HepG2 (cell line): ENCODE measurements around the gene INSRR. TPM values are rescaled to one million over a fixed set of nuclear protein-coding genes. Genes with fewer than 3 reads are reported as not detected.

Source experiments
- ATAC-seq: fragments of 200-7000 bp; cut with Tn5 transposase; 3 replicates; pipeline ENCODE4 v1.9.1; 2020; ENCODE audit warnings: mild to moderate bottlenecking, moderate library complexity
- BruUV-seq: library from RNA; stranded (reverse); fragments of 400-500 nt; replicated peaks from 2 replicates; lab custom pipeline; 2021; lab: Mats Ljungman, UMichigan
- CTCF ChIA-PET: fragments of 300-600 bp; formaldehyde crosslinking; extraction: SDS; loops from one replicate; lab custom pipeline; 2021; ENCODE audit warnings: low total read pairs, inconsistent platforms, low intra/inter-chr PET ratio; lab: Yijun Ruan, JAX
- POLR2A ChIA-PET: fragments of 350-600 bp; sonication (Branson Sonifier 250); formaldehyde crosslinking; loops from one replicate; lab custom pipeline; 2020; ENCODE audit warnings: antibody characterized with exemption, inconsistent platforms; lab: Yijun Ruan, JAX
- DNase-seq: peaks from one replicate; pipeline ENCODE4 v3.0.0-alpha.2; 2015; ENCODE audit warnings: low spot score
- FAIRE-seq: peaks from 3 replicates; lab custom pipeline; 2011; peaks lifted over from hg19 to GRCh38; lab: Jason Lieb, UNC
- H2AFZ ChIP-seq: one replicate; pipeline ENCODE4 v1.6.1; 2011; ENCODE audit warnings: low read length, inconsistent platforms
- H3K27ac ChIP-seq: fragments of 300-600 bp; 3 replicates; pipeline ENCODE4 v1.8.0; 2011; ENCODE audit warnings: mixed run types, mild to moderate bottlenecking, mixed read lengths, low read length, inconsistent platforms; ENCODE audit not compliant: insufficient read depth; ENCODE audit errors: extremely low read length
- H3K27me3 ChIP-seq, 2 experiments: fragments of 200-600 bp in 1 of 2; 2 replicates in 1 of 2; 3 replicates in 1 of 2; pipeline versions ENCODE4 v1.6.0 to v1.8.0; 2011; ENCODE audit warnings: low read length in 2 of 2, mild to moderate bottlenecking in 2 of 2, moderate library complexity in 2 of 2, inconsistent platforms in 1 of 2; ENCODE audit not compliant: insufficient read depth in 2 of 2, control insufficient read depth in 1 of 2
- H3K36me3 ChIP-seq, 2 experiments: fragments of 200-600 bp in 1 of 2; replicated peaks in 1 of 2; 2 replicates in 1 of 2; 3 replicates in 1 of 2; pipeline versions ENCODE4 v1.5.1 to v1.8.0; 2011; ENCODE audit warnings: low read length in 2 of 2, inconsistent platforms in 1 of 2; ENCODE audit not compliant: insufficient read depth in 2 of 2, control insufficient read depth in 1 of 2
- H3K4me1 ChIP-seq: 2 replicates; pipeline ENCODE4 v1.5.1; 2012; ENCODE audit warnings: low read length, inconsistent platforms; ENCODE audit not compliant: insufficient read depth
- H3K4me2 ChIP-seq: 2 replicates; pipeline ENCODE4 v1.6.0; 2011; ENCODE audit warnings: low read depth, low read length, inconsistent platforms
- H3K4me3 ChIP-seq, 3 experiments: fragments of 200-600 bp in 1 of 3; sonication (generic), shearing (Covaris generic) in 1 of 3; replicated peaks in 1 of 3; 2 replicates each; pipeline ENCODE4 v1.5.1; 2011 to 2016; ENCODE audit warnings: low read length in 3 of 3, inconsistent platforms in 2 of 3, low read depth in 2 of 3, mild to moderate bottlenecking in 2 of 3, control low read depth in 1 of 3, mixed read lengths in 1 of 3; ENCODE audit not compliant: insufficient read depth in 1 of 3
- H3K79me2 ChIP-seq: one replicate; pipeline ENCODE4 v1.6.1; 2011; ENCODE audit warnings: low read length, inconsistent platforms; ENCODE audit not compliant: insufficient read depth
- H3K9ac ChIP-seq: 2 replicates; pipeline ENCODE4 v1.6.0; 2011; ENCODE audit warnings: mild to moderate bottlenecking, low read depth, low read length, inconsistent platforms; ENCODE audit not compliant: insufficient read depth
- H3K9me3 ChIP-seq: 2 replicates; pipeline ENCODE4 v1.5.1; 2012; ENCODE audit warnings: mild to moderate bottlenecking, low read length
- H4K20me1 ChIP-seq: 2 replicates; pipeline ENCODE4 v1.6.0; 2011; ENCODE audit warnings: inconsistent platforms, mild to moderate bottlenecking, low read length, moderate library complexity; ENCODE audit not compliant: insufficient read depth
- GZF1 ChIP-seq: sonication (generic); formaldehyde crosslinking; IDR thresholded peaks from 2 replicates; pipeline ENCODE4 v1.5.1; 2020; ENCODE audit warnings: mild to moderate bottlenecking, missing genetic modification reagents
- KDM2A ChIP-seq: sonication (generic); formaldehyde crosslinking; IDR thresholded peaks from 2 replicates; pipeline ENCODE4 v1.4.0; 2020; ENCODE audit warnings: low read depth, missing genetic modification reagents, borderline replicate concordance
- PAWR ChIP-seq: sonication (generic); formaldehyde crosslinking; IDR thresholded peaks from 2 replicates; pipeline ENCODE4 v1.4.0; 2020; ENCODE audit warnings: missing genetic modification reagents, mild to moderate bottlenecking, borderline replicate concordance
- PRMT3 ChIP-seq: sonication (generic); formaldehyde crosslinking; IDR thresholded peaks from 2 replicates; pipeline ENCODE4 v1.8.1; 2022; ENCODE audit warnings: low read depth, mild to moderate bottlenecking, moderate library complexity, missing genetic modification reagents, borderline replicate concordance
- PRPF4 ChIP-seq: fragments of 200-400 bp; formaldehyde crosslinking; IDR thresholded peaks from 2 replicates; pipeline ENCODE4 v1.6.1; 2016; ENCODE audit warnings: low read length, low read depth; ENCODE audit not compliant: poor library complexity, severe bottlenecking
- SMAD9 ChIP-seq: sonication (generic); formaldehyde crosslinking; IDR thresholded peaks from 2 replicates; pipeline ENCODE4 v1.5.1; 2020; ENCODE audit warnings: mild to moderate bottlenecking, missing genetic modification reagents
- SNAI1 ChIP-seq: sonication (generic); formaldehyde crosslinking; IDR thresholded peaks from 2 replicates; pipeline ENCODE4 v1.5.0; 2020; ENCODE audit warnings: mild to moderate bottlenecking, missing genetic modification reagents, borderline replicate concordance
- SUZ12 ChIP-seq: fragments of 150-350 bp; IDR thresholded peaks from 2 replicates; pipeline ENCODE4 v1.6.1; 2014; ENCODE audit warnings: low read depth, low read length
- ZBTB21 ChIP-seq: sonication (generic); formaldehyde crosslinking; IDR thresholded peaks from 2 replicates; pipeline ENCODE4 v1.4.0; 2020; ENCODE audit warnings: missing genetic modification reagents
- ZNF253 ChIP-seq: sonication (generic); formaldehyde crosslinking; IDR thresholded peaks from 2 replicates; pipeline ENCODE4 v1.8.0; 2022; ENCODE audit warnings: mild to moderate bottlenecking, missing genetic modification reagents, borderline replicate concordance
- ZNF430 ChIP-seq: sonication (generic); formaldehyde crosslinking; IDR thresholded peaks from 2 replicates; pipeline ENCODE4 v1.9.0; 2021; ENCODE audit warnings: mild to moderate bottlenecking, missing genetic modification reagents
- ZNF549 ChIP-seq: sonication (generic); formaldehyde crosslinking; IDR thresholded peaks from 2 replicates; pipeline ENCODE4 v1.5.0; 2020; ENCODE audit warnings: missing genetic modification reagents
- ZNF562 ChIP-seq: sonication (generic); formaldehyde crosslinking; IDR thresholded peaks from 2 replicates; pipeline ENCODE4 v1.8.0; 2022; ENCODE audit warnings: missing genetic modification reagents, borderline replicate concordance
- ZNF781 ChIP-seq: sonication (generic); formaldehyde crosslinking; IDR thresholded peaks from 2 replicates; pipeline ENCODE4 v1.5.1; 2020; ENCODE audit warnings: borderline replicate concordance, mild to moderate bottlenecking, missing genetic modification reagents; ENCODE audit errors: not compliant biosample characterization
- ZNF850 ChIP-seq: sonication (generic); formaldehyde crosslinking; conservative IDR thresholded peaks from 2 replicates; pipeline ENCODE4 v1.9.0; 2021; ENCODE audit warnings: mild to moderate bottlenecking, missing genetic modification reagents
- WGBS: methylation state at CpG from one replicate; pipeline ENCODE4 v1.1.6; 2017; ENCODE audit warnings: low lambda C conversion rate; 5-methylcytosine and 5-hydroxymethylcytosine counted together
- in situ Hi-C: cut with HindIII; loops from 2 replicates; pipeline ENCODE4 v1.10.0; 2017; ENCODE audit warnings: low pct_unique_long_range_greater_than_20kb; ENCODE audit not compliant: extremely low pct_ligation_motif_present
- intact Hi-C: fragments of 100-400 bp; cut with micrococcal nuclease; formaldehyde crosslinking; loops from one replicate; pipeline ENCODE4 v1.10.0; 2022; ENCODE audit not compliant: unreplicated experiment
- polyA plus RNA-seq, 8 experiments: library from polyadenylated mRNA; depleted of rRNA in 3 of 8; stranded (reverse) in 7 of 8; unstranded in 1 of 8; fragments of >200 nt; fragmentation: Illumina TruSeq in 4 of 8; extraction: Trizol in 4 of 8; gene quantifications; 2 replicates each; pipeline versions ENCODE4 v1.2.1 to v1.2.3, GENCODE V29; 2011 to 2016; ENCODE audit warnings: low read depth in 4 of 8, missing spikeins in 1 of 8, mixed read lengths in 1 of 8; ENCODE audit not compliant: insufficient read depth in 1 of 8
- total RNA-seq, 5 experiments: library from RNA; depleted of rRNA; stranded (reverse); fragments of >200 nt; fragmentation: Illumina TruSeq; extraction: Trizol; gene quantifications; 2 replicates each; pipeline ENCODE4 v1.2.3, GENCODE V29; 2016; ENCODE audit warnings: low read depth in 1 of 5
- TF ChIP-seq, protein P1 (sequence below): sonication (generic); formaldehyde crosslinking; IDR thresholded peaks from 2 replicates; pipeline ENCODE4 v1.4.0; 2020; ENCODE audit warnings: missing genetic modification reagents
- TF ChIP-seq, protein P2 (sequence below): sonication (generic); formaldehyde crosslinking; IDR thresholded peaks from 2 replicates; pipeline ENCODE4 v1.4.0; 2020; ENCODE audit warnings: missing genetic modification reagents, borderline replicate concordance

Gene INSRR
- total and polyA plus RNA-seq, 2 of the 13 experiments (the other 11 are each of a cell fraction or from before 2014, with no cell fraction given): not detected

- Histone ChIP-seq H3K4me2 (no peak overlapping the region), H3K36me3 (no peaks in the 10 kb centered on the region), H3K4me3 (no peak overlapping the region), H3K9me3 (no peaks in the 10 kb centered on the region), H3K79me2 (no peaks in the 10 kb centered on the region), H3K9ac (no peak overlapping the region), H3K4me1 (no peaks in the 10 kb centered on the region), H4K20me1 (no peaks in the 10 kb centered on the region), H3K27me3 (peaks cover 1 to 67% of the 10 kb centered on the region in 2 experiments), H3K27ac (no peak overlapping the region), H2AFZ (no peak overlapping the region)
- WGBS: under 1% methylated on average over 6 of the region's 6 CpGs
- in situ Hi-C loops: no loop called here
- intact Hi-C loops: no loop called here
- no peak for ATAC-seq
- CTCF ChIA-PET: no interaction called here
- POLR2A ChIA-PET: no interaction called here
- no TSS peak for BruUV-seq
- TF ChIP-seq PRMT3 (CRISPR knock-in tag) (no peak), ZNF430 (CRISPR knock-in tag) (no peak), ZNF850 (CRISPR knock-in tag) (no peak), SNAI1 (no peak), SUZ12 (no peak), ZNF253 (CRISPR knock-in tag) (no peak), ZNF781 (CRISPR knock-in tag) (no peak), PAWR (no peak), ZNF562 (CRISPR knock-in tag) (no peak), SMAD9 (no peak), ZNF549 (no peak), ZBTB21 (CRISPR knock-in tag) (no peak), KDM2A (CRISPR knock-in tag) (no peak), PRPF4 (no peak), GZF1 (CRISPR knock-in tag) (no peak)
- TF ChIP-seq, protein P1, sequence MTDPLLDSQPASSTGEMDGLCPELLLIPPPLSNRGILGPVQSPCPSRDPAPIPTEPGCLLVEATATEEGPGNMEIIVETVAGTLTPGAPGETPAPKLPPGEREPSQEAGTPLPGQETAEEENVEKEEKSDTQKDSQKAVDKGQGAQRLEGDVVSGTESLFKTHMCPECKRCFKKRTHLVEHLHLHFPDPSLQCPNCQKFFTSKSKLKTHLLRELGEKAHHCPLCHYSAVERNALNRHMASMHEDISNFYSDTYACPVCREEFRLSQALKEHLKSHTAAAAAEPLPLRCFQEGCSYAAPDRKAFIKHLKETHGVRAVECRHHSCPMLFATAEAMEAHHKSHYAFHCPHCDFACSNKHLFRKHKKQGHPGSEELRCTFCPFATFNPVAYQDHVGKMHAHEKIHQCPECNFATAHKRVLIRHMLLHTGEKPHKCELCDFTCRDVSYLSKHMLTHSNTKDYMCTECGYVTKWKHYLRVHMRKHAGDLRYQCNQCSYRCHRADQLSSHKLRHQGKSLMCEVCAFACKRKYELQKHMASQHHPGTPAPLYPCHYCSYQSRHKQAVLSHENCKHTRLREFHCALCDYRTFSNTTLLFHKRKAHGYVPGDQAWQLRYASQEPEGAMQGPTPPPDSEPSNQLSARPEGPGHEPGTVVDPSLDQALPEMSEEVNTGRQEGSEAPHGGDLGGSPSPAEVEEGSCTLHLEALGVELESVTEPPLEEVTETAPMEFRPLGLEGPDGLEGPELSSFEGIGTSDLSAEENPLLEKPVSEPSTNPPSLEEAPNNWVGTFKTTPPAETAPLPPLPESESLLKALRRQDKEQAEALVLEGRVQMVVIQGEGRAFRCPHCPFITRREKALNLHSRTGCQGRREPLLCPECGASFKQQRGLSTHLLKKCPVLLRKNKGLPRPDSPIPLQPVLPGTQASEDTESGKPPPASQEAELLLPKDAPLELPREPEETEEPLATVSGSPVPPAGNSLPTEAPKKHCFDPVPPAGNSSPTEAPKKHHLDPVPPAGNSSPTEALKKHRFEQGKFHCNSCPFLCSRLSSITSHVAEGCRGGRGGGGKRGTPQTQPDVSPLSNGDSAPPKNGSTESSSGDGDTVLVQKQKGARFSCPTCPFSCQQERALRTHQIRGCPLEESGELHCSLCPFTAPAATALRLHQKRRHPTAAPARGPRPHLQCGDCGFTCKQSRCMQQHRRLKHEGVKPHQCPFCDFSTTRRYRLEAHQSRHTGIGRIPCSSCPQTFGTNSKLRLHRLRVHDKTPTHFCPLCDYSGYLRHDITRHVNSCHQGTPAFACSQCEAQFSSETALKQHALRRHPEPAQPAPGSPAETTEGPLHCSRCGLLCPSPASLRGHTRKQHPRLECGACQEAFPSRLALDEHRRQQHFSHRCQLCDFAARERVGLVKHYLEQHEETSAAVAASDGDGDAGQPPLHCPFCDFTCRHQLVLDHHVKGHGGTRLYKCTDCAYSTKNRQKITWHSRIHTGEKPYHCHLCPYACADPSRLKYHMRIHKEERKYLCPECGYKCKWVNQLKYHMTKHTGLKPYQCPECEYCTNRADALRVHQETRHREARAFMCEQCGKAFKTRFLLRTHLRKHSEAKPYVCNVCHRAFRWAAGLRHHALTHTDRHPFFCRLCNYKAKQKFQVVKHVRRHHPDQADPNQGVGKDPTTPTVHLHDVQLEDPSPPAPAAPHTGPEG (CRISPR knock-in tag): no peak
- TF ChIP-seq, protein P2, sequence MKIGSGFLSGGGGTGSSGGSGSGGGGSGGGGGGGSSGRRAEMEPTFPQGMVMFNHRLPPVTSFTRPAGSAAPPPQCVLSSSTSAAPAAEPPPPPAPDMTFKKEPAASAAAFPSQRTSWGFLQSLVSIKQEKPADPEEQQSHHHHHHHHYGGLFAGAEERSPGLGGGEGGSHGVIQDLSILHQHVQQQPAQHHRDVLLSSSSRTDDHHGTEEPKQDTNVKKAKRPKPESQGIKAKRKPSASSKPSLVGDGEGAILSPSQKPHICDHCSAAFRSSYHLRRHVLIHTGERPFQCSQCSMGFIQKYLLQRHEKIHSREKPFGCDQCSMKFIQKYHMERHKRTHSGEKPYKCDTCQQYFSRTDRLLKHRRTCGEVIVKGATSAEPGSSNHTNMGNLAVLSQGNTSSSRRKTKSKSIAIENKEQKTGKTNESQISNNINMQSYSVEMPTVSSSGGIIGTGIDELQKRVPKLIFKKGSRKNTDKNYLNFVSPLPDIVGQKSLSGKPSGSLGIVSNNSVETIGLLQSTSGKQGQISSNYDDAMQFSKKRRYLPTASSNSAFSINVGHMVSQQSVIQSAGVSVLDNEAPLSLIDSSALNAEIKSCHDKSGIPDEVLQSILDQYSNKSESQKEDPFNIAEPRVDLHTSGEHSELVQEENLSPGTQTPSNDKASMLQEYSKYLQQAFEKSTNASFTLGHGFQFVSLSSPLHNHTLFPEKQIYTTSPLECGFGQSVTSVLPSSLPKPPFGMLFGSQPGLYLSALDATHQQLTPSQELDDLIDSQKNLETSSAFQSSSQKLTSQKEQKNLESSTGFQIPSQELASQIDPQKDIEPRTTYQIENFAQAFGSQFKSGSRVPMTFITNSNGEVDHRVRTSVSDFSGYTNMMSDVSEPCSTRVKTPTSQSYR (CRISPR knock-in tag): no peak
- no peak for DNase-seq
- no peak for FAIRE-seq
Measured at GRCh38 chr1:156887734-156888133, 28.8 kb upstream of the INSRR start.
